ENCODE data around the gene SLC15A5. TPM values are rescaled to one million over a fixed set of nuclear protein-coding genes. Genes with fewer than 3 reads are reported as not detected.

The SLC15A5 gene
- total RNA-seq, 1 donor from 2014 or later = not detected

DNA sequence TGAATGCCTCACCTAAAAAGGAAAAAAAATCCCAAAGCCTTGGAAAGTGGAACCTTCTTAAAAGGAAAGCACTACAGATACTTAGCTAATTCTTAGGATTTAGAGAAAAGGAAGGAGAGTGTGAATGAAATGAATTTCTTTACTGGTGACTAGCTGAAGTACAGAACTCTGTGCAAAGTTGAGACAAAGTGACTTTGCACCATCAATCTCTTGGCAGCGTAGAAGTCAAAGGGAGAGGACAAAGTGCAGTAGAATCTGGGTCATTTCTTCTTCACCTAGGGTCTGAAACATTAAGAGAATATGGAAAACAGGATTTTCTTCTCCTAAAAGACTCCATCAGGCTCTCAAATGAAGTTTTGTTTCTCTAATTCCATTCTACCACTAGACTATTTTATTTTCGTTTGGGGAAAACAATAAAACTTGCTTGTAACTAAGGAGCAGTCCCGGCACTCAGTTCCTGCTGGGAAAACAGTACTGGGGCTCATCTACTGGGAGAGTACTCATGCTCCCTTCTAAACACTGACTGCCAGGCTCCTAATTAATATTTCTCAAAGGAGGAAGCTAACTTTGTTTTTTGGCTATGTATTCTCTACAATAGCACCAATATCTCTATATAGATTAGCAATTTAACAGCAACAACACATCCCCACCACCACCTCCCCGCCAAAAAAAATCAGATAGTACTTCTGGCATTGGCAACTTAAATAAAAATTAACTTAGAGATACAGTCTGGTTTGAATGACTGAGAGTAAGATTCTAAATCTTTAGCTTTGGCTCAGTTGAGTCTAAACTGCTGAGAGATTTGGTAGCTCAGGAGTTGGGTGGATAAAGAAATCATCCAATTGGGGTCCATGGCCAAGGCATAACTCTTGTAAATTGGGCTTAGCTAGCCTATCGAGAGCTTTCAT lies 110.7 kb downstream of the SLC15A5 start:
- no peaks in the 10 kb centered on the region for H3F3A ChIP-seq (ENCODE audit: low read depth)
- Mint-ChIP-seq H3K27ac (no peak overlapping the region), H3K27me3 (ENCODE audit: insufficient read depth, low read depth) (no peaks in the 10 kb centered on the region), H3K9me3 (no peaks in the 10 kb centered on the region), H3K36me3 (no peaks in the 10 kb centered on the region), H3K4me3 (no peak overlapping the region), H3K4me1 (peaks cover 22% of the 10 kb centered on the region)
- H3K4me3 ChIP-seq = no peak overlapping the region
- H3K9ac ChIP-seq = no peak overlapping the region
- no peak overlapping the region for H3K4me2 ChIP-seq
- no peaks in the 10 kb centered on the region for H4K20me1 ChIP-seq (ENCODE audit: low read depth)
- H2AFZ ChIP-seq (replicated peaks) = no peak overlapping the region
- H3K27ac ChIP-seq = no peak overlapping the region
- H3K27me3 ChIP-seq = peaks cover 5% of the 10 kb centered on the region
- no peaks in the 10 kb centered on the region for H3K9me3 ChIP-seq (ENCODE audit: low read depth)
- H3K79me2 ChIP-seq (ENCODE audit: low read depth) = no peaks in the 10 kb centered on the region
- no peak for DNase-seq (ENCODE audit: low spot score)
- H3K4me1 ChIP-seq = peaks cover 8% of the 10 kb centered on the region
- no peaks in the 10 kb centered on the region for H3K36me3 ChIP-seq
- TF ChIP-seq EZH2phosphoT487 (IDR thresholded peaks at IDR 0.05) (no peak), CTCF (IDR thresholded peaks at IDR 0.05) (no peak), EZH2 (IDR thresholded peaks at IDR 0.05) (no peak)

DNA sequence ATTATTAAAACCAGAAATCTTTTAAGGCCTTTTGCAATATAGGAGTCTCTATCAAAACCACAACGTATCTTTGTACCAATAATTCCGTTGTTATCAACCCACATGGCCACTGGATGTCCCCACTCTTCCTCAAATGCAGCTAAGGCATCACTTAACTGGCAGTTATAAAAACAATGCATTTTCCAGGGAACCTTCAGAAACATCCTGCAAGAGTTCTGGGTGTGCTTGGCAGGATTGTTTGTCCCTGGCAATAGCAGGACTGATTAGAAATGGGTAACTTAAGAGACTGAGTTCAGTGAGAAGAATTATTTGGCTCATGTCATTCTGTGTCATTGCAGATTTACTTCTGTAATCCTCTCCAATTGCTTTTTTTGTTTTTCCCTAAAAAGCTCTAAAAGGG lies 112.0 kb downstream of the SLC15A5 start:
- H3K9me3 Mint-ChIP-seq = no peaks in the 10 kb centered on the region
- Histone ChIP-seq H3K36me3 (no peaks in the 10 kb centered on the region), H2AFZ (replicated peaks) (peak overlapping the region; percentile 23), H3K4me2 (no peak overlapping the region), H3K4me3 (no peak overlapping the region), H3K27ac (no peak overlapping the region), H4K20me1 (ENCODE audit: low read depth) (no peaks in the 10 kb centered on the region), H3F3A (ENCODE audit: low read depth) (no peaks in the 10 kb centered on the region), H3K9me3 (ENCODE audit: low read depth) (no peaks in the 10 kb centered on the region), H3K9ac (no peak overlapping the region), H3K27me3 (peaks cover 5% of the 10 kb centered on the region), H3K4me1 (peaks cover 8% of the 10 kb centered on the region), H3K79me2 (ENCODE audit: low read depth) (no peaks in the 10 kb centered on the region)
- no peak overlapping the region for H3K27ac Mint-ChIP-seq
- peak; percentile 67 for DNase-seq (ENCODE audit: low spot score)
- H3K36me3 Mint-ChIP-seq = no peaks in the 10 kb centered on the region
- peaks cover 22% of the 10 kb centered on the region for H3K4me1 Mint-ChIP-seq
- H3K4me3 Mint-ChIP-seq = no peak overlapping the region
- TF ChIP-seq CTCF (IDR thresholded peaks at IDR 0.05) (peak; percentile 77), EZH2 (IDR thresholded peaks at IDR 0.05) (no peak), EZH2phosphoT487 (IDR thresholded peaks at IDR 0.05) (no peak)
- no peaks in the 10 kb centered on the region for H3K27me3 Mint-ChIP-seq (ENCODE audit: insufficient read depth, low read depth)

DNA sequence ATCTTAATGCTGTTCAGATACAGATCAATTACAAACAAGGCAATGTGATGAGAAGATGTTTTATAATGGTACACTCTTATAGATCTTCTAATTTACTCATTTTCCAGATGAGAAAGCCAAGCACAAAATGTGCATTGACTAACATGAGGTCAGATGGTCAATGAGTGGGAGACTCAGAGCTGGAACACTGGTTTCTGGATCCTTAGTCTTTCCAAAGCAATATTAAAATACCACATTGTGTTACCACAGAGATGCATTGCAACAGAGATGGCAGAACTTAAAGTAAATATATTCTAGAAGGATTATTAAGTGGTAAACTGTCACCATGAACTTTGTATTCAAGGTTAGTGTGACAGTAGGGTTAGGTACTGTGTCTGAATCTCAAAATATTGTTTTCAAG lies 113.6 kb downstream of the SLC15A5 start:
- no peak for DNase-seq (ENCODE audit: low spot score)
- Histone ChIP-seq H3K4me2 (no peak overlapping the region), H2AFZ (replicated peaks) (no peak overlapping the region), H3K27ac (no peak overlapping the region), H3K27me3 (peaks cover 5% of the 10 kb centered on the region), H3K79me2 (ENCODE audit: low read depth) (no peaks in the 10 kb centered on the region), H3K4me3 (no peak overlapping the region), H4K20me1 (ENCODE audit: low read depth) (no peaks in the 10 kb centered on the region), H3K4me1 (peaks cover 8% of the 10 kb centered on the region), H3K9ac (no peak overlapping the region), H3K36me3 (no peaks in the 10 kb centered on the region), H3K9me3 (ENCODE audit: low read depth) (no peaks in the 10 kb centered on the region), H3F3A (ENCODE audit: low read depth) (no peaks in the 10 kb centered on the region)
- Mint-ChIP-seq H3K4me1 (peaks cover 22% of the 10 kb centered on the region), H3K27me3 (ENCODE audit: insufficient read depth, low read depth) (no peaks in the 10 kb centered on the region), H3K9me3 (no peaks in the 10 kb centered on the region), H3K36me3 (no peaks in the 10 kb centered on the region), H3K4me3 (no peak overlapping the region), H3K27ac (no peak overlapping the region)
- TF ChIP-seq CTCF (IDR thresholded peaks at IDR 0.05) (no peak), EZH2phosphoT487 (IDR thresholded peaks at IDR 0.05) (no peak), EZH2 (IDR thresholded peaks at IDR 0.05) (no peak)

All from neural progenitor cell (in vitro differentiated cells).